Measurements from ENCODE around the gene TLR4.
A peak's percentile ranks its signal among the peaks of the same experiment; 100 is the strongest.

TLR4 gene

GRCh38 chr9:117718701-117719100 is 14.5 kb downstream of the TLR4 start:
- TF ChIP-seq CTCF (IDR thresholded peaks at IDR 0.05) = no peak
- Histone ChIP-seq H3K27me3 (no peaks in the 10 kb centered on the region), H3K4me1 (ENCODE audit: control insufficient read depth in 1 of 2, insufficient read depth in 1 of 2, low read depth in 1 of 2, low read length in 1 of 2) (peaks cover 79 to 95% of the 10 kb centered on the region in 2 experiments), H3K4me3 (ENCODE audit: low read depth in 1 of 2, low read length in 1 of 2) (peak overlapping the region in 1 of 2 experiments; percentile 44), H3K27ac (peak overlapping the region; percentile 93), H3K9me3 (no peaks in the 10 kb centered on the region), H3K36me3 (peaks cover 42% of the 10 kb centered on the region)

GRCh38 chr9:117719161-117719920 is 15.1 kb downstream of the TLR4 start:
- Histone ChIP-seq H3K9me3 (no peaks in the 10 kb centered on the region), H3K27ac (peak overlapping the region; percentile 93)
- no peak for TF ChIP-seq CTCF (IDR thresholded peaks at IDR 0.05)

GRCh38 chr9:117720066-117720465 is 15.9 kb downstream of the TLR4 start:
- Histone ChIP-seq H3K4me1 (ENCODE audit: control insufficient read depth in 1 of 2, insufficient read depth in 1 of 2, low read depth in 1 of 2, low read length in 1 of 2) (peaks cover 93 to 99% of the 10 kb centered on the region in 2 experiments), H3K27me3 (no peaks in the 10 kb centered on the region), H3K4me3 (ENCODE audit: low read depth in 1 of 2, low read length in 1 of 2) (no peak overlapping the region), H3K9me3 (no peaks in the 10 kb centered on the region), H3K36me3 (peaks cover 28% of the 10 kb centered on the region), H3K27ac (peak overlapping the region; percentile 93)
- TF ChIP-seq CTCF (IDR thresholded peaks at IDR 0.05) = no peak

More at GRCh38 chr9:117719161-117719920, 15.1 kb downstream of the TLR4 start:
- peaks cover 86 to 96% of the 10 kb centered on the region in 2 experiments for H3K4me1 ChIP-seq (ENCODE audit: control insufficient read depth in 1 of 2, insufficient read depth in 1 of 2, low read depth in 1 of 2, low read length in 1 of 2)
- peaks cover 36% of the 10 kb centered on the region for H3K36me3 ChIP-seq
- peak overlapping the region in 1 of 2 experiments; percentile 44 for H3K4me3 ChIP-seq (ENCODE audit: low read depth in 1 of 2, low read length in 1 of 2)
- no peaks in the 10 kb centered on the region for H3K27me3 ChIP-seq

DNA sequence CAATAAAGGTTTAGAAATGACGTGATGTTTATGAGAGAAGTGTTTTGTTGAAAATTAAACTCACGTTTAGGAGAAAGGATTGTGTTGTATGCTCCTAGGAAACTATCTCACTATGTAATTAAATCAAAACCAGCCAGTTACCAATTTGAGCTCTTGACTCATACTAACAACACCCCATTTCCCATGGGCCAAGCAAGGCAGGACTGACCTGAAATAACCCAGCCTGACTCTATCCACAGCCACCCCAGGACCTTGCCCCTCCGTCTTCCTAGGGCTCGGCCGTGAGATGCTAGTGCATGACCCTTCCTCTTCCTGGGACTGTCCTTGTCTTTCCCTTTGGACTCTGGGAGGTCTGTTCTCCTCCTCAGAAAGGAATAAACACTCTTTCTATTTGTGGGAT is 16.4 kb downstream of the TLR4 start:
- H3K36me3 ChIP-seq = peaks cover 24% of the 10 kb centered on the region
- H3K9me3 ChIP-seq = no peaks in the 10 kb centered on the region
- H3K27me3 ChIP-seq = no peaks in the 10 kb centered on the region
- H3K27ac ChIP-seq = peak overlapping the region; percentile 93
- peaks cover 96 to 99% of the 10 kb centered on the region in 2 experiments for H3K4me1 ChIP-seq (ENCODE audit: control insufficient read depth in 1 of 2, insufficient read depth in 1 of 2, low read depth in 1 of 2, low read length in 1 of 2)
- no peak for TF ChIP-seq CTCF (IDR thresholded peaks at IDR 0.05)
- no peak overlapping the region for H3K4me3 ChIP-seq (ENCODE audit: low read depth in 1 of 2, low read length in 1 of 2)

- peaks cover 19% of the 10 kb centered on the region for H3K36me3 ChIP-seq
- no peak for TF ChIP-seq CTCF (IDR thresholded peaks at IDR 0.05)
- H3K27me3 ChIP-seq = no peaks in the 10 kb centered on the region
- H3K9me3 ChIP-seq = no peaks in the 10 kb centered on the region
- peaks cover 96 to 99% of the 10 kb centered on the region in 2 experiments for H3K4me1 ChIP-seq (ENCODE audit: control insufficient read depth in 1 of 2, insufficient read depth in 1 of 2, low read depth in 1 of 2, low read length in 1 of 2)
- H3K27ac ChIP-seq = peak overlapping the region; percentile 94
- no peak overlapping the region for H3K4me3 ChIP-seq (ENCODE audit: low read depth in 1 of 2, low read length in 1 of 2)
Measured at GRCh38 chr9:117720987-117721386, 16.8 kb downstream of the TLR4 start.
